OCI-LY1 (cell line): ENCODE results near the gene STXBP3.

ENCODE experiments used
- CTCF ChIP-seq: fragments of 200-600 bp; sonication (generic), shearing (Covaris generic); IDR thresholded peaks from 2 replicates; pipeline ENCODE4 v1.5.1; 2017; ENCODE audit warnings: mild to moderate bottlenecking, antibody characterized with exemption, low read length, moderate library complexity, mixed read lengths
- EZH2 ChIP-seq: fragments of 200-600 bp; sonication (generic), shearing (Covaris generic); IDR thresholded peaks from 2 replicates; pipeline ENCODE4 v1.8.0; 2017; ENCODE audit warnings: borderline replicate concordance, mixed run types, mild to moderate bottlenecking, antibody characterized with exemption, low read length, moderate library complexity, mixed read lengths

GRCh38 chr1:108852221-108852975 is 105.9 kb downstream of the STXBP3 start:
- TF ChIP-seq CTCF (no peak), EZH2 (no peak)
